HUDEP-2 (cell line): Measurements from ENCODE around the gene SPNS3.

Experiments
- DNase-seq, 76 experiments: peaks; one replicate each; lab custom pipeline; 2025; ENCODE audit not compliant: unreplicated experiment in 76 of 76; lab: John Stamatoyannopoulos, UW

SPNS3 gene

DNA sequence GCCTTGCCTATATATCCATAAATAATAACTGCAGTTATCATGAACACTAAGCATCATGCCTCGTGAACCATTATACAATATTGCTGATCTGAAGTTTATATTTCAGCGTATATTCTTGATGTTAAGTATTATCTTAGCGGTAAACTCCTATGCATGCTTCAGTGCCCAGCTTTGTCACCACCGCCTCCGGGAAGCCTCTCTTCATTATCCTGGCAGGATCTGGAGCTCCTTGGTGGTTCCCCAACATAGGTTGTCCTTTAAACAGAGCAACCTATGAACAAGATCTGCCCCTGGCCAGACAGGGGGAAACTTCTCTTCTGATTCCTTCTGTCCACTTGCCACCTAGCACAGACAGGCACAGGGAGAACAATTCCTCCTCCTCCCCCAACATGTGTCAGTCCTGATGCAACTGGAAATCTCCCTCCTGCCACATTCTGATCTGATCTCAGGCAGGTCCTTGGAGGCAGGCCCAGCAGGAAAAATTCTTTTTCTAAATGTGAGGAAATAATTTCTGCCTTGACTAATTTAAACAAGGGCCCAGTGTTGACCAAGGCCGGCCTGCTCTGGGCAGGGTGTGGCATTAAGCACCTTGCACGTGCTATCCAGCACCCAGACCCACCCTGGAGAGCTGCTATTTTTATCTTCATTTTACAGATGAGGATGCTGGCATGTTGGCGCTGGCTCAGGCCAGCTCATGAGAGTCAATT is 87.3 kb downstream of the SPNS3 start:
- DNase-seq = peak in 4 of 76 experiments; percentile 2 to 33 (median 22)

DNA sequence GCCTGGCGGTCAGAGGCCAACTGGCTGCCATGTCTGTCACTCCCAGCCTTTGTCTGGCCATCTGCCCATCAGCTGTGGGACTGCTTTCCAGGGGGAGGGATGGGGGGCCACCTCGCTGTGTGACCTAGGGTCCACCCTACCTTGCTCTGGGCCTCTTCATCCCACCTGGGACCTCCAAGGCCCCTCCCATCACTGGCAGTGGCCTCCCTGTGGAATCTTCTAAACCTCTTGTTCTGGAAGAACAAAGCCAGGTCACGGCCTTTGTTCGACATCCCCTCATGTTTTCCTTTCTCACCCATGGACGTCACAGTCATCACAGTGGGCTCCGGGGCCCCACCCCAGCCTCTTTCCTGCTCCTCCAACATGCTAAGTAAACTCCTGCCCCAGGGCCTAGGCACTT is 88.9 kb downstream of the SPNS3 start:
- no peak for DNase-seq

GRCh38 chr17:4523946-4524345 is 90.2 kb downstream of the SPNS3 start:
- no peak for DNase-seq

- no peak for DNase-seq
These were observed 92.1 kb downstream of the SPNS3 start for GRCh38 chr17:4525691-4526397.

DNA sequence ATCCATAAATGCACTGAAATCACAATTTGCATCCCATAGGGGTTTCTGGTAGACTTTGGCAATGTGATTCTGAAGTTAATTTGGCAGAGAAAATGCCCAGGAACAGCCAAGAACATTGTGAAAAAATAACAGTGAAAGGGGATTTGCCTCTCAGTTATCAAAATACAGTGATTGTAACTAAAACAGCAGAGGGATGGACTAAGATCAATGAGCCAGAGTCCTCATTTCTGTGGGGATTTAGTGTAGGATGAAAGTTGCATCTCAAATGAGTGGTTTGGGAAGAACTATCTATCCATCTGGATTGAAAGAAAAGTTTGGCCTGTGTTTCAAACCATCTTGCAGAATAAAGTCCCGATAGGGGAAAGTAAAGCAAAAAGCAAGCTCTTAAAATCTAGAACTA is 93.4 kb downstream of the SPNS3 start:
- DNase-seq = no peak

- DNase-seq = no peak
These were observed 93.9 kb downstream of the SPNS3 start for GRCh38 chr17:4527566-4528125.

DNA sequence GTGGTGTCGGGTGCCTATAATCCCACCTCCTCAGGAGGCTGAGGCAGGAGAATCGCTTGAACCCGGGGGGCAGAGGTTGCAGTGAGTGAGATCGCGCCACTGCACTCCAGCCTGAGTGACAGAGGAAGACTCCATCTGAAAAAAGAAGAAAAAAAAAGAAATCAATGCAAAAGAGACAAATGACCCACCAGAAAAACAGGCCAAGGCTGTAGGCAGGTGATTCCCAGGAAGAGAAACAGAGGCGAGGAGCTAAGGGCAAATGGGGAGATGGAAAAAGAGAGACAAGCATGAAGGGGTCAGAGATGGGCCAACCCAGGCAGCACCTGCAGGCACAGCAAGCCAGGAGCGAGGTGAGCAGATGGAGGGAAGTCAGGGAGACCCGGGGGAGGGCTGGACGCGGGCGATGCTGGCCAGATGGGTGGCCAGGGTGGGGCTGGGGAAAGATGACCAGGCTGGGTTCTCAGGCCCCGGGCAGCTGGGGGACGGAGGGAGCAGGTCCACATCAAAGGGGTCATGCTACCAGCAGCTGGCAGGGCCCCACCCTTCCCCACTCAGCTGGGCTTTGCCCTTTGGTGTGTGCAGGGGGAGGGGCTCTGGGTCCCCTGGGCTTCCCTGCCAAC is 95.9 kb downstream of the SPNS3 start:
- no peak for DNase-seq

DNA sequence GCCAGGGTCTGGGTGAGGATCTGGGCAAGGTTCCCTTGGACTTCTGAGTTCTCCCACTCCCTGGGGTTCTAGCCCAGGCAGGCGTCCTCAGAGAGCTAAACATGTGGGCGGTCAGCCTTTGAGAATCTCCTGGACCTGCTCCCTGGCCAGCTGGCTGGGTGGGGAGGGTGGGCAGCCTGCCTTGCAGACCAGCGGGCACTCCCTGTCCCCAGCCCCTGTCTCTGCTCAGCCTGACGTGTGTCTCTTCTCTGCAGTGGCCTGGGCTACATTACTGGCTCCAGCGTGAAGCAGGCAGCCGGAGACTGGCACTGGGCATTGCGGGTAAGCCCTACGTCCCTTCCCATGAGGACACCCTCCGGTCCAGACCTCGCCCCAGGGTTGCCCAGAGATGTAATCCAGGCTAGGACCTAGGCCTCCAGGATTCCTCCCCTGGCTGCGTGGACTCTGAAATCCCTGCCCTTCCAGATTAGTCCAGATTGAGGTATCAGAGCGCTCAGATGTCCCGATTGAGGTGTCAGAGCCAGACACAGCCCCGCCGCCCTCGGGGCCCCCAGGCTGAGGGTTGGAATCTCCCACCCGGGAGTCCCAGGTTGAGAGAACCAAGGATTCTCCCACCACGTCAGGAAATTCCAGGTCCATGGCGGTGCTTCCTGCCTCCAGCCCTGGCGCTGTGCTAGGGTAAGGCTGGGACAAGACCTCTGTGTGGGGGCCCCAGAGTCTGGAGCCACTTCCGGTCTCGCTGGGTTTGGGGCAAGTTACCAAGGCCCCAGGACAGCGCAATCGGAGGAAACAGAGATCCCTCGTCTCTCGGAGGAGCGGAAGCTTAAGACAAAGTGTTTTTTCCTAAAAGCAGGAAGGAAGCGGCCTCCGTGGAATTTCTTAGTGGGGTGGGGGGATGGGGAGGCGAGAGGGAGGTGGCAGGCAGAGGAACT is 97.3 kb downstream of the SPNS3 start:
- no peak for DNase-seq

- no peak for DNase-seq
These were observed 98.4 kb downstream of the SPNS3 start for GRCh38 chr17:4531988-4532736.

DNA sequence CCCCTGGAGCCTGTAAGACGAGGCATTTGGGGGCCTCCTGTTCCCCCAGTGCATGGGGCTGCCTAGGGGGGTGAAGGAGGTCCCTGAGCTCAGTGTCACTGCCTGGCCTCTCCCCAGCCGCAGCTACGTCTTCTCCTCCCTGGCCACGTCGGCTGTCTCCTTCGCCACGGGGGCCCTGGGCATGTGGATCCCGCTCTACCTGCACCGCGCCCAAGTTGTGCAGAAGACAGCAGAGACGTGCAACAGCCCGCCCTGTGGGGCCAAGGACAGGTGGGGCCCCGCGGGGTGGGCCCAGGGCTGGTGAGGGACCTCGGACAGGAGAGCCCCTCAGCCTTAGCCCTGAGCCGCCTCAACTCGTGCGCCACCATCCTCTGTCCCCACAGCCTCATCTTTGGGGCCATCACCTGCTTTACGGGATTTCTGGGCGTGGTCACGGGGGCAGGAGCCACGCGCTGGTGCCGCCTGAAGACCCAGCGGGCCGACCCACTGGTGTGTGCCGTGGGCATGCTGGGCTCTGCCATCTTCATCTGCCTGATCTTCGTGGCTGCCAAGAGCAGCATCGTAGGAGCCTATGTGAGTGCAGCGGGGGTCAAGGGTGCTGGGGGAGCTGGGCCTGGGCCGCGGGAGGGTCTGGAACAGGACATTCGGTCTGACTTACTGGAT is 99.3 kb downstream of the SPNS3 start:
- DNase-seq = no peak

DNA sequence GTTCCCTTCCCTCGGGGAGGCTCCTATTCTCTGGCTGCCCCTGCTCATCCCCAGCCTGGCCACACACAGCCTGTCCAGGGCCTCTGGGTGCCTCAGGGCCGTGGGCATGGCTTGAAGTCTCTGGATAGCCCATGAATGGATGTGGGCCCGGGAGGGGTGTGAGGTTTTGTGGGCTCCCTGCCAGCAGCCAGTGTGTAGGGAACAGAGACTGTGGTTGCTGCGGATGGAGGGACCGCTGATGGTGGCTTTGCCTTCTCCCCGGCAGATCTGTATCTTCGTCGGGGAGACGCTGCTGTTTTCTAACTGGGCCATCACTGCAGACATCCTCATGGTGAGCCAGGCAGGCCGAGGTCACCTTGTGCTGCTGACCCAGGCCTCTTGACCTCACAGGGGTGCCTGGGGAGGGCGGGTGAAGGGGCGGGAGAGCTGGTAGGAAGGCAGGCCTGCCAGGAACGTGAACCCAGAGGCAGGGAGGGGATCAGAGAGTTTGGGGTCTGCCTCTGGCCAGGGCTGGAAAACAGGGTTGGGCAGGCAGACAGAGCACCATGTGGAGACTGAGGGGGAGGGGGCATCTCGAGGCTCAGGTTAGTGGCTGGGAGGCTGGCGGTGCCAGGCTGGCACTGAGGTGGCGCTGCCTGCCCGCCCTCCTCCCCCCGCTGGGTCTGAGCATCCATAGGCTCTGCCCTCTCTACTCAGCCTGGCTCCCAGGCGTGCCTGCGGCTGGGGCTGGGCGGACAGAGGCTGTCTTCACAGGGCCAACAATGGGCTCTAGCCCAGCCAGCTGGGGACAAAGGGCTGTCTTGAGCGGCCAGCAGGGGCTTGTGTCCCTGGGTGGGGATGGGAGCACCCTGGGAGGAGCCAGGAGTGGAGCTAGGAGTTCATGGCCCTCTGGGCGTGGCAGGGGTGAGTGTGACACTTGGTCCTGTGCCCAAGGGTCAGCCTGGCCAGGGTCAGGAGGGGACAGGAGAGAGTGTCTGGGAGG is 100.1 kb downstream of the SPNS3 start:
- peak in 1 of 76 experiments; percentile 20 for DNase-seq

- DNase-seq = no peak
These were observed 100.8 kb downstream of the SPNS3 start for GRCh38 chr17:4534515-4534914.

DNA sequence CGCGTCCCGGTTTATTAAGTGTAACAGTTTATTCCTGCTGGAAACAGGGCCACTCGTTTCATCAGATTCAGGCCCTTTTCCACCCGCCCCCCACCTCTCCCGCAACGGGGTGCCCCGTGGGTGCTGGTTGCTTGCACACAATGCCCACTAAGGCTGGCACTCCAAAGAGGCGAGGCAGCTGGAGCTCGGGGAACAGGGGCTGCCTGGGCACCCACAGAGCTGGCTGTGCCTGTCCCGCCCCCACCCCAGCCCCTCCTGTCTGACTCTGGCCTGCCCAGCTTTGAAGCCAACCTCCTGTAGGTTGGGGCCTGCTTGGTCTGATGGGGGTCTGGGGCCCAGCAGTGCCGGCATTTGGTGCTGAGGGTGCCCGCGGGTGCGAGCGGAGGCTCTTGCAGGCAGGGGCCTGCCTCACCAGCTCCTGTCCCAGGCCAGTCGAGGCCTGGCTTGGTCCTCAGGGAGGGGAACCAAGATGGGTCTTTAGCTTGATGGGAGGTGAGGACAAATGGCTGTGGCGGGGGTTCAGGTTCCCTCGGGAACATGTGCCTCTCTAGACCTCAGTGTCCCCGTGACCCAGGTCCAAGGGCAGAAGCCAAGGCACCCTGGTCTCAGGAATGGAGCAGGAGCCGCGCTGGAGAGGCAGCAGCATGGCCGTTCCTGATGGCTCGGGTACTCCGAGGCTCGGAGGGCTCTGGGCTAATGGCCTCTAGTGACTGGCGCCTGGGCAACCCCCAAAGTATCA is 101.4 kb downstream of the SPNS3 start:
- DNase-seq = peak in 1 of 76 experiments; percentile 13

DNA sequence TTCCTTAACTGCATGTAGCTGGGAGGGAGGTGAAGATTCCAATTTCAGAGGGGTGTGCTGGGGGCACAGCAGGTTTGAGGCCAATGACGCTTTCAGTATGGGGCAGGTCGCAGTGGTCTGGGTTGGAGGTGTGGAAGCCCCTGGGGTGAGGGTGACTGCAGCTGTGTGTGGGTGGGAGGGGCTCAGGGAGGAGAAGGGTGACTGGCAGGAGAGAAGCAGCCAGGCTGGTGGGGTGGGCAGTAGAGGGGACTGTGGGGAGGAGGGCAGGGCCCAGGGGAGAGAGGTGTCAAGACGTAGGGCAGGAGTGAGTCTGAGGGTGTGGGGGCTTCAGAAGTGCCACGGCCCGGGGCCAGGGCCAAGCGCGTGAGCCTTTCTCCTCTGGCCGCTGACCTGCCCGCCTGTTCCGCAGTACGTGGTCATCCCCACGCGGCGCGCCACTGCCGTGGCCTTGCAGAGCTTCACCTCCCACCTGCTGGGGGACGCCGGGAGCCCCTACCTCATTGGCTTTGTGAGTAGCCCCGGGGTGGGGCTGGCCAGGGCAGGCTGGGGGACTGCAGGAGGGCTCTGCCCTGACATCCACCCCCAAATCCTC is 102.0 kb downstream of the SPNS3 start:
- DNase-seq = no peak

DNA sequence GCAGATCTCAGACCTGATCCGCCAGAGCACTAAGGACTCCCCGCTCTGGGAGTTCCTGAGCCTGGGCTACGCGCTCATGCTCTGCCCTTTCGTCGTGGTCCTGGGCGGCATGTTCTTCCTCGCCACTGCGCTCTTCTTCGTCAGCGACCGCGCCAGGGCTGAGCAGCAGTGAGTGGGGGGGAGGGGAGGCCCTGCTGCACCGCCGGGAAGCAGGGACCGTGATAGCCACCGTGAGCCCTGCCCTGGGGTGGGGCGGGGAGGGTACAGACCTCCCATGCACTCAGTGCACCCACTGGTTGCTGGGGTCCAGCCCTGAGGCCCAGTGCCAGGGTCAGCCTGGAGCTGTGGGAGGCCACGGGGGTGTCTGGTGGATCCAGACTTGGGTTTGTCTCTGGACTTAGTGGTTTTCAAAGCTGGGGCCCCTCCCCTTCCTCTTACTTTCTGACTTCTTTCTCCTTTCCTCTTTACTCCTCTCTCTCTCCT is 102.6 kb downstream of the SPNS3 start:
- DNase-seq = peak in 1 of 76 experiments; percentile 12

- DNase-seq = no peak
These were observed 103.1 kb downstream of the SPNS3 start for GRCh38 chr17:4536742-4537411.
